ENCODE data around the gene HSF5. TPM values are rescaled to one million over a fixed set of nuclear protein-coding genes. Genes with fewer than 3 reads are reported as not detected.

Gene HSF5
- polyA plus RNA-seq, 5 donors = 0.10 to 0.14 (median 0.13) TPM; not detected in 1

Other genes starting within 250 kb of the HSF5 start
- gene LPO, start 249.8 kb downstream of the HSF5 start, polyA plus RNA-seq (ENCODE audit: insufficient read depth in 1 of 5, insufficient read length in 5 of 5, low replicate concordance in 1 of 5) = under 1 TPM; 0.05 to 0.29 (median 0.12) TPM
- gene MPO, start 207.5 kb downstream of the HSF5 start, polyA plus RNA-seq (ENCODE audit: insufficient read depth in 1 of 5, insufficient read length in 5 of 5, low replicate concordance in 1 of 5) = 10 to 100 TPM in 2 of 5 donors, 1 to 10 TPM in 3; 5.7 to 16.2 (median 8.2) TPM
- gene TSPOAP1, start 159.6 kb downstream of the HSF5 start, polyA plus RNA-seq (ENCODE audit: insufficient read depth in 1 of 5, insufficient read length in 5 of 5, low replicate concordance in 1 of 5) = 10 to 100 TPM; 43.0 to 63.3 (median 55.4) TPM
- 100 to 1,000 TPM; 123 to 142 (median 135) TPM for gene SUPT4H1, start 136.2 kb downstream of the HSF5 start, polyA plus RNA-seq (ENCODE audit: insufficient read depth in 1 of 5, insufficient read length in 5 of 5, low replicate concordance in 1 of 5)
- 10 to 100 TPM; 30.2 to 52.8 (median 47.3) TPM for gene RNF43, start 70.9 kb downstream of the HSF5 start, polyA plus RNA-seq (ENCODE audit: insufficient read depth in 1 of 5, insufficient read length in 5 of 5, low replicate concordance in 1 of 5)
- gene MTMR4, start 26.2 kb upstream of the HSF5 start, polyA plus RNA-seq (ENCODE audit: insufficient read depth in 1 of 5, insufficient read length in 5 of 5, low replicate concordance in 1 of 5) = 10 to 100 TPM; 35.3 to 49.8 (median 44.7) TPM
- 1 to 10 TPM in 3 of 5 donors, under 1 TPM in 2; 0.85 to 1.5 (median 1.0) TPM for gene TEX14, start 203.6 kb upstream of the HSF5 start, polyA plus RNA-seq (ENCODE audit: insufficient read depth in 1 of 5, insufficient read length in 5 of 5, low replicate concordance in 1 of 5)
- gene RAD51C, start 204.2 kb upstream of the HSF5 start, polyA plus RNA-seq (ENCODE audit: insufficient read depth in 1 of 5, insufficient read length in 5 of 5, low replicate concordance in 1 of 5) = 10 to 100 TPM; 33.0 to 41.6 (median 38.5) TPM